GM04504 (cell line): ENCODE data around the gene IGF1R.

Experiments
- DNase-seq: peaks from one replicate; pipeline ENCODE4 v3.0.0-alpha.2; 2012; ENCODE audit warnings: low read depth

Gene IGF1R

GRCh38 chr15:98705070-98705469 is 56.7 kb downstream of the IGF1R start:
- no peak for DNase-seq

- DNase-seq: no peak
Observed at GRCh38 chr15:98706387-98706786, 58.0 kb downstream of the IGF1R start.

- DNase-seq: no peak
Observed at GRCh38 chr15:98706986-98707385, 58.6 kb downstream of the IGF1R start.

- no peak for DNase-seq
Observed at GRCh38 chr15:98708037-98708590, 59.8 kb downstream of the IGF1R start.

DNA sequence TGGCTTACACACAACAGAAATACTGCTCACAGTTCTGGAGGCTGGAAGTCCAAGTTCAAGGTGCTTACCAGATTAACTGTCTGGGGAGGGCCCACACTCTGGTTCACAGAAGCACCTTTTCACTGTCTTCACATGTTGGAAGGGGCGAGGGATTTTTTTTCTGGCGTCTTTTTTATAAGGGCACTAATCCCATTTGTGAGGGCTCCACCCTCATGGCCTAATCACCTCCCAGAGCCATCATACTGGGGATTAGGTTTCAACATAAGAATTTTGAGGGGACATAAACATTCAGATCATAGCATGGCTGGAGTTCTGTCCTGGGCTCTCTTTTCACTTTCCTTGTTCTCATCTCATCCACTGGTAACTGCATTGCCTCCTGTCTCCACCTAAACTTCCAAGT is 63.5 kb downstream of the IGF1R start:
- DNase-seq: no peak

GRCh38 chr15:98712845-98713584 is 64.7 kb downstream of the IGF1R start:
- no peak for DNase-seq

GRCh38 chr15:98713585-98714001 is 65.3 kb downstream of the IGF1R start:
- peak; percentile 35 for DNase-seq

DNA sequence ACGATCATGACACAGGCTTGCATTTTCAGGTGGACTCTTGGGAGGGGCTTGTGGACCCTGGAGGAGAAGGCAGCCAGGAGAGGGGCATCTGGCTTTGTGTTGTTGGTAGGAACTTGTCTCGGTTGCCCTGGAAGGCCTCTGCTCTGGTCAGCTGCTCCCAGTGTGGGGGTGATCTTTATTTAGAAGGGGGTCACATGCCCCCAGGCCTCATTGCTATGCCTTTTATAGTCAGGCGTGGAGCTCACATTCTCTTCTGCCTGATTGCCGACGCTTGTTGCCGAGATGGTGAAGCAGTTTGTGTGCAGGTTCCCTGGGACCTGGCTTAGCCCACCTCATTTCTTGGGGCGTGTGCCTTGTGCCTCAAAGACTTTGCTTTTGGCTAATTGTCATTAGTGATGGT is 66.6 kb downstream of the IGF1R start:
- no peak for DNase-seq

DNA sequence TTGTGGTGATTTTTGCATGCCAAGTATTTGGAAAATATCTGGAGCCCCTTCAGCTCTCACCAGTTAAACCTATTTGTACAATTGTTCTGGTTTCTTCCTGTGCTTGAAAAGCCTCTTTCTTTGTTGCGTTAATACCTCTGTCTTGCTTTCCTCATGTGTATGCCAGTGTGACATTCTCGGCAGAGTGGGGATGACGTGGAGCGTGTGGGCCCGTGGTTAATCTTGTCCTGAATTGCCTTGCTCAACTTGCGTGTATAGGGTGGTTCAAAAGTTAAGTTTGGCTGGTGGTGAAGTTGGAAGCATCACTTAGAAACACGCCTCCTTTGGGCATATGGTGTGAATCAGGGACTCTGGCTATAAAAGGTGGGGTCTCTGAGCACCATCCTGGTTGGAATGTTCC is 67.1 kb downstream of the IGF1R start:
- DNase-seq: peak; percentile 15

DNA sequence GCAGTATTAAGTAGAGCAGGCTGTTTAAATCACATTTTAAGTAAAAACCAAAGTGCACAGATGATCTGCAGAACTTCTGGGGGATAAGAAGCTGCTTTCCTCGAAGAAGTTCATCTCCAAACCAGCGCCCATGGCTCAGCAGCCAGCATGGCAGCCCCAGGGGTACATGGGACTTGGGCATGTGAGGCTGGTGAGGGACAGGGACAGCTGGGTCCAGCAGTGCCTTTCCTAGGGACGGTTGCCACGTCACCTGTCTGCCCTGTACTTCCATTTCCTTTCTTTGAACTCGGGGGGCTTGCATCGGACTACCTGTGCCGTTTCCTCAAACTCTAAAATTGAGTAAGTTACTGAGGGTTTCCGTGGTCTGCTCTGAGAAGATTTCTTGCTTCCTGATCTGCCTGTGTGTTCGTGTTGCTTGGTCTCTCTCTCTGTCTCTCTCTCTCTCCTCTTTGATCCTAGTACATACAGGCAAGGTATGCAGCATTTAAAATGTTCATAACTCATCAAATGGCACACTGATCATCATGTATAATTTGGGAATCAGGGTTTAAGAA is 67.6 kb downstream of the IGF1R start:
- no peak for DNase-seq

GRCh38 chr15:98717371-98717770 is 69.0 kb downstream of the IGF1R start:
- no peak for DNase-seq

GRCh38 chr15:98717942-98718341 is 69.6 kb downstream of the IGF1R start:
- no peak for DNase-seq

GRCh38 chr15:98718426-98719136 is 70.2 kb downstream of the IGF1R start:
- DNase-seq: no peak

GRCh38 chr15:98719137-98719740 is 70.9 kb downstream of the IGF1R start:
- DNase-seq: no peak

GRCh38 chr15:98720031-98720430 is 71.7 kb downstream of the IGF1R start:
- no peak for DNase-seq

DNA sequence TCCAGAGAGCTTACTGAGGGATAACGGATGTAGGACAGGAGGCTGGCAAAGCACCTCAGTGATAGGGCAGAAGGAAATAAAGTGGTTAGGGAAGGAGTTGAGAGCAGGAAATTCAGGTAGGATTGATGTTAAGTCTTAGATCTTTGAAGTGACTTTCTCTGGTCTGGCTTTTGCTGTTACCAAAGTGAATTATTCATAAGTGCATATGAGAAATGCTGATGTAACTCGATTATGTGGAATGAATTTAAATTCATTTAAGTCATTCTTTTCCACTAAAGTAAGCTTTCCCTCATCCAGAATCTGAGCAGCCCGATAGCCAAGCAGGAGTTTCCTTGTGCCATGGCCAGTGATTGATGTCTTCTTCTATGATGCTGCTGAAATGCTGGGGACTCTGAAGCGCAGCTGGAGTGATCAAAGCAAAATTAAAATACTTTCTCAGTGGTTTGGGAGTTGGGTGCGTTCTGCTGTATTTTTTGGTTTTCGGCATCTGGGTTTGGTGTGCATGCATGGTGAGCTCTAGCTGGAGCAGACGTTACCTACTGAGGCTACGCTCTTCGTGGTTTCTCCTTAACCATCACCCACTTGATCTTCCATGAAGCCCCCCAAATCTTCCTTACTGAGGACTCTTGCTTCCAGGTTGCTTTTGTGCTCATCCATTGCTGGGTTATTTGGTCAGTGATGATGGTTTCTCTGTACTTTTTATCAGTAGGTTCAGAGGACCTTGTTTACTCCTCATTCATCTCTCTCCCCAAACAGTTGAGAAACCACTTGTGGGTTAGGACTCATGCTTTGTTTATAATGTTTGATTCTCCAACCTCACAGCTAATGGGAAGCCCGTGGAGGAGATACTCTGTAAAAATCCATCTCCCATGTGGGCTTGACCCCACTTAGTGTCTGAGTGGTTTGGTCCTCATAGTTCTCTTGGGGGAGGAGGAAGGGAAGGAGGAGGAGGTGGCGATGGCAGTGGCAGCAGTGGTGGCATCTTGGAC is 72.5 kb downstream of the IGF1R start:
- no peak for DNase-seq

DNA sequence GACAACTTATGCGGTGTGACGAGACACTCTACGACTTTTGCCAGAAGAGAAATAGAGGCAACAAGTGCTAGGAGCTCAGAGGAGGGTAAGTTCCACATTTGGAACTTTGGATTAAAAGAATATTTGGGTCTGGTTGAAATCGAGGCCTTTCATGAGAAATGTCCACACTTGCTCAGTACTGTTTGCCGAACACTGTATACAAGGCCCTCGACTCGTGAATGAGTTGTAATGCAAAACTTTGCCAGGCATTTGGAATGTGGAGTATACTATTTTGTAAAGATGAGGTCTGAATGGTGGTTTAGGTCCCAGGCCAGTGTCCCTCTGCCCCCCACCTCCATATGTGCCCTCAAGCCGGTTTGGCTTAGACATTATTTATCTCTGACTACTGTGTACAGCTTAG is 73.9 kb downstream of the IGF1R start:
- DNase-seq: no peak

DNA sequence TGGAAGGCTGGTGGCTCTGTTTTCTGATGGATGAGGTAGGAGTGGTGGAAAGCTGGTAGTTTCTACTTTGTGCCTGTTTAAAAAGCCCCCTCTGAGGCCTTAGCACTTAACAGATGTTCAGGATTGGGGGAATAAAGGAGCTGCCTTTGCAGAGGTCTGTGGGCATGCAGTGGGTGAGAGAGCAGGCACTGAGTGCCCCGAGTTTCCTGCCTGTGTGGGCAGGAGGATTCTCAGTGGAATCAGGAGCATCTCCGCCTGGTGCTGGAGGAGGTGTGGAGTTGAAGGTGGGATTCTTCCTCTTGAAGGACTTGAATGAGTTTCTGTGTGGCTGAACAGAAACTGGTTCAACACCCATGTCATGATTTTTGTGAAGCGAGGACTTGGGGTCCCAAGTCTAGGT is 74.3 kb downstream of the IGF1R start:
- DNase-seq: no peak

DNA sequence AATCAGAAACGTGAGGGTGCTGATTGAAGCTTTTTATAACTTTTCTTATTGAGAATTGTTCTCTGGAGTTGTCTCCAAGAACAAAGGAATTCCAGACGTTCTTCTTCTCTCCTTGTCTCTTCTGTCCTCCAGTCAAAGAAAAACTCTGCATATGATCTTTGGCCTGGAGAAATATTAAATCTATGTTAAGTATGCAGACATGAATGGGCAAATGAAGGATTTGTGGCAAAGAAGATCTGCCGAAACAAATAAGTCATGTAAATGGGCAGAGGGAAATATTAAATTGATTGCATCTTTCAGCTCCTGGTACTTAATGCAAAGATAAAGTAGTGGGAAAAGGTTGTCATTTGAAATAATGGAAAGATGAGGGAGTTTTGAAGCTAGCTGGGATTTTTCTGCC is 74.9 kb downstream of the IGF1R start:
- DNase-seq: no peak

DNA sequence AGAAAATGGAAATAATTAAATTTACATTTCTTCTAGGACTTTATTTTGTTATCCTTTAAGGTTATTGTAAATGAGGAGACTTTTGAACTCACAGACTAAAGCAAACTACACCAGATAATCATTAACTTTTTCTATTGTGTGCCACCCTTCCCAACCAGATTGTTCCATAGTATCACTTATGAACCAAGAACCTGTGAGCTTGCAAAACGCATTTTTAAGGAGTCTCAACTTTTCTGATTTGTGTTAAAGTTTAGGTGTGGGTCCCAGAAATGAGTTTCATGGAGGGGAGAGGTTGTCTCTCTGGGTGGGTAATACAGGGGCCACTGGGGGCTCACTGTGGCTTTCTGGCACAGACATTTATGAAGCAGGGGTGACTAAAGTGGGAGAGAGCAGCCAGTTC is 75.7 kb downstream of the IGF1R start:
- no peak for DNase-seq

- no peak for DNase-seq
Observed at GRCh38 chr15:98724494-98724893, 76.2 kb downstream of the IGF1R start.
